SKM-1 treated with dmso at 0.1 percent for 144 hours (cell line): ENCODE measurements around the gene JAG2.

Source experiments
- DNase-seq: peaks from one replicate; lab custom pipeline; 2025; ENCODE audit not compliant: unreplicated experiment; lab: John Stamatoyannopoulos, UW

The JAG2 gene

DNA sequence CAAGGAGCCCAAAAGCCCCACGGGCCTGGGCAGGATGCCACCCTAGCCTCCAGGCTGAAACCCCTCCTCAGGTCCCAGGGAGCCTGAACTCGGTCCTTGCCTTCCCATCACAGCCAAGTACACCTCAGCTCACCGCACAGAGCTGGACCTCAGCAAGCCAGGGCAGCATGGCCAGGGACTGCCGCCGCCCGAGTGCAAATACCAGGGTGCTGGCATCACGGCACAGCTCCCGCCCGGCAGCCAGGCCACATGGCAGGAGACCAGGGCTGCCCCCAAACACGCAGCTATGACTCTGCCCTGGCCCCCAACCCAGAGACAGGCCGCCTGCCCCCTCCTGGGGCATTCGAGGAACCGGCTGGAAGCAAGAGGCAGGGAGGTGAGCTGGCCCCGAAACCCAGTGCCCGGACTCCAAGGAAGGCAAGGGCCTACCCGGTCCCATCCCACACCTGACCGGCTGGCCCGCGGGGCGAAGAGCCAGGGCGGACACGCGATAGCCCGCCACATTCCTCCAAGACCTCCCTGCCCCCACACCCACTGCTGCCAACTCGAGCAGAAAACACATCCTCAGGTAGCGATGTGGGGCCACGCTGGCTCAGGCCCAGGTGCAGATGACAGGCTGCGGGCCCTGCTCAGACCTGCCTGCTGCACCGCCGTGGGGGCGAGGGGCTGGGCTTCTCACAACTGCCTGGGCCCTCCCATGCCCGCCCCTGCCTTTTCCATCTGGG is 2.7 kb downstream of the JAG2 start:
- DNase-seq, result no peak

DNA sequence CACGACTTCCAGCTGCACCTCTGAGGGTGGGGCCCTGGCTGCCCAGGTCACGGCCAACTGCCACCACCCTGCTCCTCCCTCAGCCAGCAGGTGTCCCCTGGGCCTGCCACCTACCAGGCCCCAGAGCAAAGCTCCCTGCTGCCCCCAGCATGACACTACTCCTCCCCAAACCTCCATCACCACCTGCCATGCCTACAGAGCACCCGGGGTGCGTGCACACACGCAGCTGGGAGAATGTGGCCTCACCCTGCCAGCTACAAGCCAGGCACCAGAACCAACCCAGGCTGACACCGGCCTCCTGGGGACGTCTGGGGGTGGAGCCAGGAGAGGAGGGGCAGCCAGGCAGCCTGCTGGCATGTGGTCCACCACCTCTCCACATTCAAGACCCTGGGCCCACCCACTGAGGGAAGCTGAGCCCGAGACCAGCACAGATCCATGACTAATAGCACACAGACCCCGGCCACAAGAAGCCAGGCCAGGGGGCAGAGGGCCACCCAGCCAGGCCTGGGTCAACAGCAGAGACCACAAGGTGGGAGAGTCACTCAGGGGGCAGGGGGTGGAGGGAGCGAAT is 3.4 kb downstream of the JAG2 start:
- DNase-seq, result no peak

DNA sequence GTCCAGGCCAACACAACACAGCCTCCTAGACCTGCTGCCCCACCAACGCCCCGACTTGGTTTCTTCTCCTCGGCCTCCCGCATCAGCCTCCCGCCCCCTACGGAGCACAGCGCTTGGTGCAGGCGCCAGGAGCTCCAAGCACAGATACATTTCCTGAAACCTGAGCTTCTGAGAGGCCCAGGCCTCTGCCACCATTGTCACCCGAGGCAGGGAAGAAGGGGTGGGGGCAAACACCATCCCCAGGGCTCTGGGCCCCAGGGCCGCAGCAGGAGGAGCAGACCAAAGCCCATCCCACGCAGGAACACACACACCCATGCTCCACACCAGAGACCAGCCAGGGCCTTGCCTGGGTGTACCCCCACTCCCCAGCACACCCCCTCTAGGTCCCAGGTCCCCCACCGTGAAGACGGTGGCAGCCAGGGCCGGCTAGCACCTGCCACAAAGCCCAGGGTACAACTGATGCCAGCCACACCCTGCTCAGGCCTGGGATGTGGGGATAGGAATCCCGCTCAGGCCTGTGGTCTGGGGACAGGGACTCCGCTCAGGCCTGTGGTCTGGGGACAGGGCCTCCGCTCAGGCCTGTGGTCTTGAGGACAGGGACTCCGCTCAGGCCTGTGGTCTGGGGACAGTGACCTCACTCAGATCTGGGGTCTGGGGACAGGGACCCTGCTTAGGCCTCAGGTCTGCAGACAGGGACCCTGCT is 5.4 kb downstream of the JAG2 start:
- DNase-seq, result no peak

DNA sequence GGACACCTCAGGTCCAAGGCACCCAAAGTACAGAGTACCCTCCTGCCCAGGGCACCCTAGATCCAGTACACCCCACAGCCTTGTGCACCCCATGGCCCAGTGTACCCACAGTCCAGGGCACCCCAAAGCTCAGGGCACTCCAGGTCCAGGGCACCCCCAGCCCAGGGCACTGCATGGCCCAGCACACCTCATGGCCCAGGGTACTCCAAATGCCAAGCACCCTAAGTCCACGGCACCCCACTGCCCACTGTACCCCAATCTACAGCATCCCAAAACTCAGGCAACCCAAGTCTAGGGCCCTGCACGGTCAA is 6.0 kb downstream of the JAG2 start:
- no peak for DNase-seq

DNA sequence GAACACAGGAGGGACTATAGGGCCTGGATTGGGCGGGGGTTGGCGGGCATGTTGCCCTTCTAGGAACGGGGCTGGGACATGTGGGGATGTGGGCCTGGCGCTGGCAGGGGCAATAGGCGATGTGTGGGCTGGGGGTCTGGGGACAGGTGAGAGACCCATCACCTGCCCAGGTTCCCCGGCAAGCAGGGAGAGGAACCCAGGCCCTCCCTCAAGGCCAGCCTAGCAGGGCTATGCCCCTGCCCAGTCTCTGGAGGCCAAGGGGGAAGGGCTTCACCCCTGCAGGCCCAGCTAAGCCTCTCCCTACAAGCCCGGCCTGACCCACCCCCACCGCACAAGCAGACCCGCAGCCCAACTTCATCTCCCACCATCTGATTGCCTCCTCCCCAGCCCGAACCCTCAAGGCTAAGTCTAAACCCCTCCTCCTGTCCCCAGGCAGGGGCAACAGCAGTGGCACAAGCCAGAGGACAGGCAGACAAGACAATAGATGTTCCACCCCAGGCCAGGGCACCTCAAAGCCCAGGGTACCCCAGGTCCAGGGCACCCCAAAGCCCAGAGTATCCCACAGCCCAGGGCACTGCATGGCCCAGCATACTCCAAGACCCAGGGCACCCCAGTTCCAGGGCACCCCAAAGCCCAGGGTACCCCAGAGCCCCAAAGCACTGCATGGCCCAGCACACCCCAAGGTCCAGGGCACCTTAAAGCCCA is 6.5 kb downstream of the JAG2 start:
- DNase-seq, result no peak

DNA sequence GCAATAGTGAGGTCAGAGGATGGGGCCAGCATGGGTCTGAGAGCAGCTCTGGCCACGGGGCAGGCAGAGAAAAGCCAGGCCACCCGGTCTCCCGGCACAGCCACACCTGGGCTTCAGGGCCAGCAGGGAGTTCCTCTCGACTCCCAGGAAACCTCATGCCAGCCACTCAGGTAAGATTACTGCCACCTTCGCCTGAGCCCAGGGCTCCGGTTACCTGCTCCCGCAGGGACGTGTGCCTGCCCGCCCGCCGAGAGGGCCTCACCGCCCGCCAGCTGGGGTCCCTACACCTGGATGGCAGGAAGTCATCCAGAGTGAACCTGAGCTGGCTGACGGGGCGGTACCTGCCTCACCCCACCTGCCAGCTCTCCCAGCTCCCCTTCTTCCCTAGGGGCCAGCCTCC is 7.3 kb downstream of the JAG2 start:
- DNase-seq, result no peak

DNA sequence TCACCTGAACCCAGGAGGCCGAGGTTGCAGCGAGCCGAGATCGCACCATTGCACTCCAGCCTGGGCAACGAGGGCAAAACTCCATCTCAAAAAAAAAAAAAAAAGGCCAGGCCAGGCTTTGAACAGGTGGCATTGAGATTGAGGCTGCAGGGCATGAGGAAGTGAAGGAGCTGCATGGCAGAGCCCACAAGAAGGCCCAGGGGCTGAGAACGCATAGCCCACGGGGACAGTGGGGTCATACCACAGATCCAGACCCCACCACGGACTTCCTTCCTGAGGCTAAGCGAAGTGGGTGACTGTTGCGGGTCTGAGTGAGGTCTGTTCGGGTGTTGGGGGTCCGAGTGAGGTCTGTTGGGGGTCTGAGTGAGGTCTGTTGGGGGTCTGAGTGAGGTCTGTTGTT is 7.8 kb downstream of the JAG2 start:
- no peak for DNase-seq

DNA sequence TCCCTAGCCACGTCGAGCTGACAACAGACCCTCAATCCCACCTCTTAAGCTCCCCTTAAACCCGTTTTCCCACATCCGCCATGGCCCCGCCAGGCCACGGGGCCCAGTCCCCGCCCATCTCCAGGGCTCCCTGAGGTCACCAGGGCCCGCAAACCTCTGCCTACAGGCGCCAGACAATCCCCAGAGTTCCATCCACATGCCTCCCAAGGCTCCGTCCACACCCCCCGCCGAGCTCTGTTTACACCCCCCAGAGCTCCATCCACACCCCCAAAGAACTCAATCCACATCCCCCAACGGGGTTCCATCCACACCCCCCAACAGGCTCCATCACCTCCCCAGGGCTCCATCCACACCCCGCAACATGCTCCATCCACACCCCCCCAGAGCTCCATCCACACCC is 9.2 kb downstream of the JAG2 start:
- no peak for DNase-seq

DNA sequence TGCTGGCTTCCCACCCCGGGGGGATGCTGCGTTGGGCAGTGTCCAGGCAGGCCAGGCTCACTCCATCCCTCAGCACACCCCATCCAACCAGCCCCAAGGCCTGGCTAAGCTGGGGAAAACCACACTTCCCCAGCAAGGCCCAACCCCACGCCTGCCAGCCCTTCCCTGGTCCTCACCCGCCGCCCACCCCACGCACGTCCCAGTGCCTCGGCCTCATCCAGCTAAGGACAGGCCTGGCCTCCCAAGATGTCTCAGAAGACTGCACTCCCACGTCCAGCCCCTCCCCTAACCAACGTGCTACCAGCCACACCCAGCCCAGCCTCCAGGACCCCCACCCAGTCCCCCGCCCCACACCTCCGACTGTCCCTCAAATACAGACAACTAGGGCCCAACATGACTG is 9.8 kb downstream of the JAG2 start:
- DNase-seq, result no peak

DNA sequence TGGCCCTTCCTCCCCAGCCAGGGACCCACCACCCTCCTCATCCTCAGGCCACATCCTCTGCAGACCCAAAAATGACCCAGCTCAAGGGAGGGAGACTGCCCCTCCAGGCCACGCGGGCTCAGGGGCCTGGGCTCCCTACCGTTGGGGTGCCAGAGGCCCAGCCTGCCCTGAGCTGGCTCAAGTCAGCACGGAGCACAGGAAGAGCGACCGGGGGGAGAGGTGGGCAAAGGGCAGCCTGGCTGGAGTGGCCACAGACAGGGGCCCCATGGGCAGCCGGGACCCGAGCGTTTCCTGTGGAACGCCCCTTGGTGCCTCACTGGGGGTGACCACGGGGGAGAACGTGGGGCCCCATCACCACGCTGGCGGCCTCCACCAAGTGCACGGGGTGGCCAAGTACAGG is 10.7 kb downstream of the JAG2 start:
- DNase-seq, result no peak

DNA sequence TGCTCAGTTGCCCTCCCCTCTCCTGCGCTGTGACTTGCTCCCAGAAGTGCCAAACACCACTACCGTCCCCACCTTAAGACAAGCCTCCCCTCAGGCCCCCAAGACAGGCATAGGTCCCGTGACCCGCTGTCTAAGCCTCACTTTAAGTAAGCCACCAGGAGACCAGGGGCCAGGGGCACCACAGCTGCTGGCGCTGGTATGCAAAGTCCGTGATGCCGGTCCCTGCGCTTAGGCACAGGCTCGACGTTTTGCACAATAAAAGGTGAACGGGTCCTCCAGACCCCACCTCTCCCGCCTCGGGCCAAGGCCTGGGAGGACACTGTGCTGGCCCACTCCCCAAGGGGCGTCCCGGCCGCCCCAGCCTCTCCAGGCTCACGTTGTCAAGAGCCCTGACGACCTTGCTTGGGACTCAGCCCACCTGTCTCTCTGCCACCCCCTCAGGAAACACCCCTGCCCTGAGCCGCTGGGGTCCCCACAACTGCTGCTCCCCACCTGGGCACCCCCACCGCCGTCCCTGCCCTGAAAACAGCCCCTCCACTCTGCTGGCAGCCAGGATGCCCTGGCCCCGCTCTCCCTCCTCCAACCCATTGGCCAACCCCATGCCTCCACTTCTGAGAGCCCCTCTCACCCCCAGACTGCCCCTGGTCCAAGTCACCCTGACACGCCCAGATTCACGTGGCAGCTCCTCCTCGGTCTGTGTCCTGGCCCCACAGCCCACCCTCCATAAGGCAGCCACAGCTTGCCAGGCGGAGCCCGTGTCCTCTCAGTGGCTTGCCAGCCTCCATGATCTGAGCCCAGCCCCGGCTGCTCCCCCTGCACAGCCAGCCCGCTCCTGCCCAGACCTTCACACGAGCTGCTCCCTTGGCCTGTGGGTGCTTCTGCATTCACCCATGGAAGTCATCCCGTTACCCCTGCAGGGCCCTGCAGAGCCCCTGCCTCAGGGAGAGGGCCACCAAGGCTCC is 11.9 kb downstream of the JAG2 start:
- no peak for DNase-seq

DNA sequence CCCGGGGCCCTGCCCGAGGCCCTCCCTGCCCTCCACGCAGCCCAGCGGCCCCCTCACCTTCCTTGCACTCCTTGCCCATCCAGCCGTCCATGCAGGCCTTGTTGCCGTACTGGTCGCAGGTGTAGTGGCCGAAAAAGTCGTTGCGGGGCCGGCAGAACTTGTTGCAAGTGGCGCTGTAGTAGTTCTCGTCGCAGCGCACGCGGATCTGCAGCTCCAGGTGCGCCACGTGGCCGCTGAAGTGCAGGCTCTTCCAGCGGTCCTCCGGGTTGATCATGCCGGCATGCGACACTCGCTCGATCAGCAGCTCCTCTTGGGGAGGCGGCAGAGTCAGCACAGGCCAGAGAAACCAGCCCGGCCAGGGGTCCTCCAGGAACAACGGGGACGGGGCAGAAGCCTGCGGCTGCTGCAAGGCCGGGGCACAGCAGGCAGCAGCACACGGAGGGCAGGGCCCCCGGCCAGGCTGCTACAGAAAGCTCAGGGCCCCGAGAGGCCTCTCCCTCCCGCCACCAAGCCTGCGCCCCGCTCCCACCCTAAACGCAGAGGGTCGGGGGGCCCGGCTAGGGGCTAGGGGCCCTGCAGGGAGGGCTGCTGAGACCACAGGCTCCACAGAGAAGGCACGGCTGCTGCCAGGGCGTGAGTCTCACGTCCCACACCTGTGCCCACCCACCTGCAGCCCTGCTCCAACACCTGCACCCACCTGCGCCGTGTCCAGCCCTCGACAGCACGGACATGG is 12.7 kb downstream of the JAG2 start:
- DNase-seq, result no peak

DNA sequence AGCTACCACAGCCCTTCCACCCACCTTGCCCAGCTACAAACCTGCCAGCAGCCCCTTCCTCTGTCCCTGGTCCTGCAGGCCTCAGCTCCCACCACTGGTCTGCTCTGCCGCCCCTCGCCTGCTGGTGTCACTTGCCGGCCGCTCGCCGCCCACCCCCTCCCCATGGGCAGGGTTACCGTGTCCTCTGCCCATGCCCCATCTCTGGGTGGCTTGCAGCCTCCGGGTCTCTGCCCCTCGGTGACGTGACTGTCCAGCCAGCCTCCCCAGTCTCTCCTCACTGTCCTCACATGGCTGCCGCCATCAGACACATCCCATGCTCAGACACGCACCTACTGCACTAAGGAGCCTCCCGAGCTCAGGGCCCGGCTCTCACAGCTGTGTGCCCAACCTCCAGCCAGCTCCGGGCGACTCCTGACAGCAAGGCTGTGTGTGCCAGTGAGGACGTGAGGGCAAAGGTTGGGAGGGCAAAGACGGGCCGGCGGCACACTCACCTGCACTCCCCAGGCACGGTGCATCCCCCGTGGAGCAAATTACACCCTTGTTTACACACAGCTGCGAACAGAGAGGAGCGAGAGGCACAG is 13.4 kb downstream of the JAG2 start:
- DNase-seq, result no peak

DNA sequence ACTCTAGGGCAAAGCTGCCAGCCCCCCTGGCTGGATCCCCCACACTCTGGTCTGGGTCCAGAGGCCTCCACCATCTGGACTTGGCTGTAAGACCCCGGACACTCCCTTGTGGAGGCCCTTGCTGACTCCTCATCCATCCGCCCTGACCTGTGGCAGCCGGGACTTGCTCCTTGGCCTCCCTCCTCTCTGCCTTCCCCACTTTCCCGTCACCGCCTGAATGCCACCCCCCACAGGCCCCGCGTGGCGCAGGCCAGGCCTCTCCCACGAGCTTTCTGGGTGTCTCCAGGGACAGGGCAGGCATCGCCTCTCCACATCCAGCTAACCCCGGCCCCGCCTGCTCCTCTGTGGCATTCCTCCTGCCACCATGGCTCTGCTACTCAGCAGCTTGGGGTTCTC is 14.1 kb downstream of the JAG2 start:
- DNase-seq, result no peak

DNA sequence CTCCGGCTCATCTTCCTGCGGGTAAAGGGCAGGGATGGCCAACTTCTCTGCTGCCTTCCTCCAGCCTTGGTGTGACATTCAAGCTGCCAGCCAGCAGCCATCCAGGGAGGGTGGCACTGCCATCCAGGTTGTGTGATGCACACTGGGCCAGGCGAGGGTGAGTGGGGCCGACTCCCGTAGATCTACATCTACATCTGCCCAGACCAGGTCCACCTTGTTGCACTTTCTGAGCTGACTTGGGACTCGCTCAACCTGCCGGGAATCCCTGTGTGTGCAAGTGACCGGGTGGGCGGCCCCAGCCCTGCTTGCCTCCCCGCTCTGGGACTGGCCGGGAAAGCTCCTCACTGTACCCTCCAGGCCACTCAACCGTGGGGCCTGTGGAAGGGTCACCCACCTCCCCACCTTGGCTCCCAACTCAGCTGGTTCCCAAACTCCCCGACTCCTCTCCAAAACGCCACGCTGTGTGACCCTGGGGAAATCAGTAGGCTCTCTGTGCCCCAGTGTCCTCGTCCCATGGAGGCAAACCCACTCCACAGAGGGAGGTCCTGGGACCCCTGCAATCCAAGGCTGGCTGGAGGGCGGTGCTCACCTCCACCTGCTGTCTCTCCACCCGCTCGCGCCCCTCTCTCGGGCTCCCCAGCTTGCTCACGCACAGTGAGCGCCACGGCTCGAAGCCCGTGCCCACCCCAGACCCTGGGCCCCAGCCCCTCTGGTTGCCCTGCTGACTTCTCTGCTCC is 14.7 kb downstream of the JAG2 start:
- no peak for DNase-seq

DNA sequence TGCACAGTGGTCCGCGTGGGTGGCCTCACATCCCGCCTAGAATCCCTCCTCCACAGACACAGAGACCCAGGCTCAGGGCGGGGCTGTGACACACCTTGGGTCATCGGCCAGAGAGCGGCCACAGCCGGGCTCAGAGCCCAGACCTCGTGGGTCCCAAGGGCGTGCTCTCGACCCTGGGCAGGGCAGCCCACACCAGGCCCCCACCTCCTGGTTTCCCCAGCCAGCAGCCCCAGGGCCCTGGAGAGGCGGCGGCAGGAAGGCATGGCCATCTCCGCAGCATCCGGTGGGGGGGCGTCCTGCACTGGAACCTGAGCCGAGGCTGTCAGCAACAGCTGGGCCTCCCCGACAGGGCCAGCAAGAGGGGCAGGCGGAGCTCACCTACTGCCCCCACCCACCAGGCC is 15.2 kb downstream of the JAG2 start:
- no peak for DNase-seq

DNA sequence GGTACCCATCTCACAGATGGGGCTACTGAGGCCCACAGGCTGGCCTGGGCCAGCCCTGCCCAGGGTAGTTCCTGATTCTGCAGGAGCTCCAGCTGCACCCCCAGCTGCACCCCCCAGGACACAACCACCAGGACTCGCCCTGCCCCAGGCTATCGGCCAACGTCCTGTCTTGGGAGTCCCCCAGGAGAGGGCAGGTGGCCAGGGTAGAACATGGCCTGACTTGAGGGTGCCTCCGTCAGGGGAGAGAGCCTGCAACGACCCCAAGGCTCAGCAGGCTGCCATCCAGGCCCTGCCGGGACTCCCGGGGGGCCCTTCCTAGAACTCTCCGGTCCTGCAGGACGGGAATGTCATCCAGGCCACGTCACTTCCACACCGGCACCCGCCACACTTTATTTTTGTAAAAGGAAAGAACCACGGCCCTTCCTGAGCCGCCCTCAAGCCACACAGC is 15.8 kb downstream of the JAG2 start:
- no peak for DNase-seq

DNA sequence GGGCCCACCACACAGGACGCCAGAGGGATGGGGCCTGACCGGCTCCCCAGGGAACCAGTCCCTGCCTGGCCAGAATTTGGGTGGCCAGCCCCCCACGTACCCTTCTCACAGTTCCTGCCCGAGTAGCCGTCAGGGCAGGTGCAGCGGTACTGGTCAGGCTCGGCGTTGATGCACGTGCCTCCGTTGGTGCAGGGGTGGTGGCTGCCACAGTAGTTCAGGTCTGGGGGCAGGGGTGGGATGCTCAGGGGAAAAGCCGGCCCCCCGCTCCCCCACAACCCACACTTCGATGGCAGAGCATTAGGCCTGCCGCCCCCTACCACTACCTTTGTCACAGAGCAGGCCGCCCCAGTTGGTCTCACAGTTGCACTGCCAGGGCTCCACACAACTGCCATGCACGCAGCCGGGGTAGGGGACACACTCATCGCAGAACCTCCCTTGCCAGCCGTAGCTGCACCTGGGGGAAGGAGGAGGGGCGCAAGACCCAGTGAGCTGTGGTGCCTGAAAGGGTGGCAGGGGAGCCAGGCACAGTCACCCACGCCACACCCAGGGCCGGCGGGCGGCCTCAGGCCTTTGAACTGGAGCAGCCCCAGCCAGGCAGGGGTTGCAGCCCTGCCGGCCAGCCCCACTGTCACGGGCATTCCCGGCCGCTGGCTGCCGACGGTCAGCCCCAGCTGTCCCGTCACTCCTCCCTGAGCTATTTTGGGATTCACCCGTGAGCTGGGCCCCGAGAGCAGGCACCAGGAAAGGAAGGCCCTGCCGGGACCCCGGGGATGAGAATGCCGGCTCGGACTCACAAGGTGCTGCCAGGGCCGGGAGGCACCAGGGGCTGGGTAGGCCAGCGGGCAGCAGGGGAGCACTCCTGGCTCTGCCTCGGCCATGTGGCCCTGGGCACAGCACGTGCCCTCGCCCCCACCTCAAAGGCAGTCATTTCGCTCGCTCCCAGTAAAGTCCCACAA is 16.5 kb downstream of the JAG2 start:
- no peak for DNase-seq
